Measurements from ENCODE around the gene TSC22D4. TPM values are rescaled to one million over a fixed set of nuclear protein-coding genes. Genes with fewer than 3 reads are reported as not detected.

TSC22D4 gene
- total and polyA plus RNA-seq, 2 experiments from 2014 or later: 14.6 to 24.9 TPM

GRCh38 chr7:100515072-100515532 lies 36.1 kb upstream of the TSC22D4 start:
- no peaks in the 10 kb centered on the region for H3F3A ChIP-seq (replicated peaks; ENCODE audit: low read depth)
- no peak for DNase-seq (ENCODE audit: low spot score)
- H3K27ac ChIP-seq (ENCODE audit: low read depth): no peak overlapping the region
- Mint-ChIP-seq H3K4me1 (no peaks in the 10 kb centered on the region), H3K4me3 (no peak overlapping the region), H3K9me3 (no peaks in the 10 kb centered on the region; the same call in 2 of the 3 replicates), H3K27me3 (ENCODE audit: insufficient read depth, low read depth, poor library complexity) (peaks cover 4% of the 10 kb centered on the region), H3K36me3 (ENCODE audit: low read depth) (no peaks in the 10 kb centered on the region), H3K27ac (no peak overlapping the region)
- no peaks in the 10 kb centered on the region for H3K79me2 ChIP-seq (replicated peaks; ENCODE audit: insufficient read depth)
- H3K4me1 ChIP-seq (ENCODE audit: insufficient read depth): 0 out of 2 replicates have a peak, but pooled peaks cover 3% of the 10 kb centered on the region
- TF ChIP-seq ZNF114 (CRISPR knock-in tag; IDR thresholded peaks at IDR 0.05) (no peak), EZH2phosphoT487 (IDR thresholded peaks at IDR 0.05; ENCODE audit: unreplicated experiment) (no peak), CTCF (conservative IDR thresholded peaks at IDR 0.05; ENCODE audit: low read depth in 2 of 2) (no peak), ETS1 (IDR thresholded peaks at IDR 0.05) (no peak), CREB1 (CRISPR knock-in tag; IDR thresholded peaks at IDR 0.05; ENCODE audit: low read depth) (no peak), POLR2AphosphoS5 (IDR thresholded peaks at IDR 0.05; ENCODE audit: low read depth) (no peak), NANOG (IDR thresholded peaks at IDR 0.05; ENCODE audit: borderline replicate concordance) (no peak), REST (IDR thresholded peaks at IDR 0.05; ENCODE audit: unreplicated experiment) (no peak), JUNB (IDR thresholded peaks at IDR 0.05; ENCODE audit: unreplicated experiment) (no peak), EZH2 (IDR thresholded peaks at IDR 0.05; ENCODE audit: low read depth, unreplicated experiment) (no peak), STAT1 (IDR thresholded peaks at IDR 0.05; ENCODE audit: unreplicated experiment) (no peak), ZNF331 (CRISPR knock-in tag; IDR thresholded peaks at IDR 0.05; ENCODE audit: low read depth) (no peak)
- no peak for ATAC-seq
- no peak overlapping the region for H3K4me3 ChIP-seq
- H3K4me2 ChIP-seq: no peak overlapping the region
- H3K9me2 ChIP-seq (ENCODE audit: insufficient read depth): no peaks in the 10 kb centered on the region
- H3K27me3 ChIP-seq (ENCODE audit: insufficient read depth): no peaks in the 10 kb centered on the region
- H2AFZ ChIP-seq: peak overlapping the region; percentile 96; the same call in 1 of the 2 replicates
- H3K36me3 ChIP-seq (ENCODE audit: insufficient read depth): no peaks in the 10 kb centered on the region
- H4K20me1 ChIP-seq (replicated peaks; ENCODE audit: insufficient read depth): no peaks in the 10 kb centered on the region
